Uterus (tissue), 2 donors: Measurements from ENCODE around the gene BMP2K.

Experiments used
- CTCF ChIP-seq, 4 experiments: fragments of 200-600 bp in 2 of 4; fragments of 450-650 bp in 2 of 4; sonication (generic) in 2 of 4; IDR thresholded peaks; one replicate each; pipeline ENCODE4 v1.5.1; 2016 to 2019; ENCODE audit warnings: antibody characterized with exemption in 4 of 4, mild to moderate bottlenecking in 2 of 4, moderate library complexity in 1 of 4
- POLR2A ChIP-seq, 2 donors: fragments of 450-650 bp; IDR thresholded peaks; one replicate each; pipeline ENCODE4 v1.6.1; 2016; ENCODE audit warnings: antibody characterized with exemption in 2 of 2, mild to moderate bottlenecking in 1 of 2, moderate library complexity in 1 of 2

- TF ChIP-seq POLR2A (IDR thresholded peaks at IDR 0.05) (no peak), CTCF (IDR thresholded peaks at IDR 0.05) (no peak)
Measured at GRCh38 chr4:78777576-78777940, 1.4 kb downstream of the BMP2K start.
